K562 (cell line): ENCODE measurements around the gene PPIF. TPM values are rescaled to one million over a fixed set of nuclear protein-coding genes. Genes with fewer than 3 reads are reported as not detected.
A peak's percentile ranks its signal among the peaks of the same experiment; 100 is the strongest.

Source experiments
- FIP1L1 ChIP-seq: fragments of 200-400 bp; formaldehyde crosslinking; IDR thresholded peaks from 2 replicates; pipeline ENCODE4 v1.6.1; 2018; ENCODE audit warnings: mild to moderate bottlenecking, low read depth, low read length; ENCODE audit not compliant: poor library complexity, severe bottlenecking
- FOS ChIP-seq: IDR thresholded peaks from 3 replicates; pipeline ENCODE4 v1.6.1; 2011; ENCODE audit not compliant: insufficient read length; ENCODE audit errors: extremely low read depth
- NFIC ChIP-seq: fragments of 450-650 bp; IDR thresholded peaks from 2 replicates; pipeline ENCODE4 v1.6.1; 2017; ENCODE audit warnings: mild to moderate bottlenecking, inconsistent platforms
- PHF20 ChIP-seq: fragments of 450-650 bp; IDR thresholded peaks from 2 replicates; pipeline ENCODE4 v1.6.1; 2018; ENCODE audit not compliant: partially characterized antibody
- PURB ChIP-seq: sonication (generic); formaldehyde crosslinking; IDR thresholded peaks from 2 replicates; pipeline ENCODE4 v1.9.0; 2021; ENCODE audit warnings: low read depth, mild to moderate bottlenecking, missing genetic modification reagents
- RBM22 ChIP-seq: fragments of 200-400 bp; formaldehyde crosslinking; IDR thresholded peaks from 2 replicates; pipeline ENCODE4 v1.6.1; 2018; ENCODE audit warnings: low read length, low read depth; ENCODE audit not compliant: poor library complexity, severe bottlenecking
- TAF7 ChIP-seq: fragments of 450-650 bp; IDR thresholded peaks from 2 replicates; pipeline ENCODE4 v1.6.1; 2016; ENCODE audit warnings: missing genetic modification characterization, missing compliant biosample characterization
- ZKSCAN1 ChIP-seq: fragments of 150-350 bp; IDR thresholded peaks from 2 replicates; pipeline ENCODE4 v1.6.1; 2016; ENCODE audit warnings: low read depth, low read length
- ZNF146 ChIP-seq: IDR thresholded peaks from one replicate; pipeline ENCODE4 v1.6.1; 2018; ENCODE audit warnings: missing compliant biosample characterization; ENCODE audit not compliant: unreplicated experiment
- ZNF175 ChIP-seq: fragments of 200-800 bp; sonication (Bioruptor generic); IDR thresholded peaks from 2 replicates; pipeline ENCODE4 v1.6.1; 2016; ENCODE audit warnings: low read depth, mild to moderate bottlenecking, missing genetic modification characterization, missing compliant biosample characterization
- ZNF212 ChIP-seq: fragments of 450-650 bp; formaldehyde crosslinking; IDR thresholded peaks from 2 replicates; pipeline ENCODE4 v1.4.0; 2020; ENCODE audit warnings: mild to moderate bottlenecking
- ZNF384 ChIP-seq: IDR thresholded peaks from 2 replicates; pipeline ENCODE4 v1.6.1; 2012; ENCODE audit warnings: low read depth, low read length, improper control_type of control experiment
- ZNF551 ChIP-seq: fragments of 250-450 bp; sonication (Bioruptor Pico); IDR thresholded peaks from 2 replicates; pipeline ENCODE4 v1.5.0; 2021; ENCODE audit warnings: mild to moderate bottlenecking, moderate library complexity
- polyA plus RNA-seq, 8 experiments: library from polyadenylated mRNA; depleted of rRNA in 4 of 8; stranded (reverse) in 5 of 8; unstranded in 3 of 8; fragments of >200 nt; fragmentation: Nextera tagmentation in 2 of 8; fragmentation: Illumina TruSeq in 1 of 8; extraction: Ambion mirVana in 2 of 8; extraction: Trizol in 1 of 8; gene quantifications; 2 replicates each; pipeline versions ENCODE4 v1.2.1 to v1.2.3, GENCODE V29; 2011 to 2014; ENCODE audit warnings: inconsistent platforms in 1 of 8, missing spikeins in 1 of 8
- total RNA-seq, 7 experiments: library from RNA; depleted of rRNA in 6 of 7; stranded (reverse); fragments of >200 nt in 6 of 7; fragmentation: Illumina TruSeq in 2 of 7; extraction: Trizol in 2 of 7; gene quantifications; 2 replicates each; pipeline versions ENCODE4 v1.2.1 to v1.2.3, GENCODE V29; 2011 to 2021; ENCODE audit warnings: low replicate concordance in 1 of 7
- TF ChIP-seq, protein P1 (sequence below): fragments of 200-800 bp; sonication (Bioruptor generic); IDR thresholded peaks from 2 replicates; pipeline ENCODE4 v1.6.1; 2017; ENCODE audit warnings: missing genetic modification characterization, missing compliant biosample characterization
- TF ChIP-seq, protein P2 (sequence below): sonication (generic); formaldehyde crosslinking; IDR thresholded peaks from 2 replicates; pipeline ENCODE4 v1.8.0; 2022; ENCODE audit warnings: missing genetic modification reagents, mild to moderate bottlenecking, borderline replicate concordance
- TF ChIP-seq, protein P3 (sequence below), 2 experiments: fragments of 450-650 bp in 1 of 2; sonication (generic) in 1 of 2; formaldehyde crosslinking in 1 of 2; IDR thresholded peaks in 1 of 2; conservative IDR thresholded peaks in 1 of 2; 2 replicates each; pipeline versions ENCODE4 v1.6.1 to v1.8.1; 2016 to 2023; ENCODE audit warnings: mild to moderate bottlenecking in 2 of 2, moderate library complexity in 2 of 2, inconsistent platforms in 1 of 2, missing genetic modification reagents in 1 of 2

The PPIF gene
- total and polyA plus RNA-seq, 9 of the 15 experiments (the other 6 are each of a cell fraction or from before 2014, with no cell fraction given) = 40.9 to 287 (median 117) TPM

DNA sequence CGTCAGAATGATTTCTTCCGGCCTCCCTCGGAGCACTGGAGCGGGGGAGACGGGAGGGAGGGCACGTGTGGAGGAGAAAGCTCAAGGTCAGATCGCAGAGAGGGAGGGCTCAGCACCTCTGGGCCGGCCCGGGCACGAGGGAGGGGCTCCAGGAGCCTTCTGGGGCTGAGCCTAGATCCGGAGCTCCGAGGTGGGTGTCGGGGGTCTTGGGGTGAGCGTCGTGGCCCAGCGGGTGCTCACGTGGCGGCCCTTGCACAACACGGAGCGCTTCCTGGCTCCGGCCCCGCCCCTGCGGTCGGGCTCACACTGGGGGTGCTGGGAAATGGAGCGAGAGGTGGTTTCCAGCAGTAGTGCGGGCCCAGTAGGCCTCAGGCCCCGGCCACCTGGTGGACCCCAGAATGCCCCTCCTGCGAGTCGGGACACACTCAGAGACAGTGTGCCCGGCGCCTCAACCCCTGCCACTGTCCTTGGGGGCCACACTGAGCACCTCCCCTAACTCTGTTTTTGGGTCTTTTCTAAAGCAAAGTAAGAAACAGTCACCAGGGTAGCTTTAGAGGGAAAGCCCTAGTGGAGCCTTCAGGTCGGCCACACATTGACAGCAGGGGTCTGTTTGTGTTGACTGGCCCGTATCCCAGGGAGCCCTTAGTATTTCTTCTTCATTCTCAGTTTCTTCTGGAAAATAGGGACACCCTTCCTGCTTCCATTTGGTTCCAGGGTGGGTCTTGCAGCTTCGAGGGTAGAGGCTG lies 798 bp downstream of the PPIF start (continued):
- no peak for TF ChIP-seq PURB (CRISPR knock-in tag)
- TF ChIP-seq, protein P1, sequence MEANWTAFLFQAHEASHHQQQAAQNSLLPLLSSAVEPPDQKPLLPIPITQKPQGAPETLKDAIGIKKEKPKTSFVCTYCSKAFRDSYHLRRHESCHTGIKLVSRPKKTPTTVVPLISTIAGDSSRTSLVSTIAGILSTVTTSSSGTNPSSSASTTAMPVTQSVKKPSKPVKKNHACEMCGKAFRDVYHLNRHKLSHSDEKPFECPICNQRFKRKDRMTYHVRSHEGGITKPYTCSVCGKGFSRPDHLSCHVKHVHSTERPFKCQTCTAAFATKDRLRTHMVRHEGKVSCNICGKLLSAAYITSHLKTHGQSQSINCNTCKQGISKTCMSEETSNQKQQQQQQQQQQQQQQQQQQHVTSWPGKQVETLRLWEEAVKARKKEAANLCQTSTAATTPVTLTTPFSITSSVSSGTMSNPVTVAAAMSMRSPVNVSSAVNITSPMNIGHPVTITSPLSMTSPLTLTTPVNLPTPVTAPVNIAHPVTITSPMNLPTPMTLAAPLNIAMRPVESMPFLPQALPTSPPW = peak; percentile 67
- no peak for TF ChIP-seq ZNF175 (CRISPR knock-in tag)
- TF ChIP-seq TAF7 = no peak
- no peak; the same call in 1 of the 2 replicates for TF ChIP-seq NFIC
- no peak for TF ChIP-seq FOS
- peak; percentile 7 for TF ChIP-seq FIP1L1
- TF ChIP-seq ZNF384 = no peak
- peak; percentile 73 for TF ChIP-seq PHF20
- TF ChIP-seq ZKSCAN1 = no peak
- TF ChIP-seq, protein P2, sequence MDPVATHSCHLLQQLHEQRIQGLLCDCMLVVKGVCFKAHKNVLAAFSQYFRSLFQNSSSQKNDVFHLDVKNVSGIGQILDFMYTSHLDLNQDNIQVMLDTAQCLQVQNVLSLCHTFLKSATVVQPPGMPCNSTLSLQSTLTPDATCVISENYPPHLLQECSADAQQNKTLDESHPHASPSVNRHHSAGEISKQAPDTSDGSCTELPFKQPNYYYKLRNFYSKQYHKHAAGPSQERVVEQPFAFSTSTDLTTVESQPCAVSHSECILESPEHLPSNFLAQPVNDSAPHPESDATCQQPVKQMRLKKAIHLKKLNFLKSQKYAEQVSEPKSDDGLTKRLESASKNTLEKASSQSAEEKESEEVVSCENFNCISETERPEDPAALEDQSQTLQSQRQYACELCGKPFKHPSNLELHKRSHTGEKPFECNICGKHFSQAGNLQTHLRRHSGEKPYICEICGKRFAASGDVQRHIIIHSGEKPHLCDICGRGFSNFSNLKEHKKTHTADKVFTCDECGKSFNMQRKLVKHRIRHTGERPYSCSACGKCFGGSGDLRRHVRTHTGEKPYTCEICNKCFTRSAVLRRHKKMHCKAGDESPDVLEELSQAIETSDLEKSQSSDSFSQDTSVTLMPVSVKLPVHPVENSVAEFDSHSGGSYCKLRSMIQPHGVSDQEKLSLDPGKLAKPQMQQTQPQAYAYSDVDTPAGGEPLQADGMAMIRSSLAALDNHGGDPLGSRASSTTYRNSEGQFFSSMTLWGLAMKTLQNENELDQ = no peak
- no peak for TF ChIP-seq ZNF551 (CRISPR knock-in tag)
- TF ChIP-seq, protein P3, sequence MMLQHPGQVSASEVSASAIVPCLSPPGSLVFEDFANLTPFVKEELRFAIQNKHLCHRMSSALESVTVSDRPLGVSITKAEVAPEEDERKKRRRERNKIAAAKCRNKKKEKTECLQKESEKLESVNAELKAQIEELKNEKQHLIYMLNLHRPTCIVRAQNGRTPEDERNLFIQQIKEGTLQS (IDR thresholded peaks at IDR 0.05) = no peak
- TF ChIP-seq, protein P3 (CRISPR knock-in tag; conservative IDR thresholded peaks at IDR 0.05) = no peak
- no peak for TF ChIP-seq ZNF212 (CRISPR knock-in tag)
- TF ChIP-seq ZNF146 = no peak
- peak; percentile 91 for TF ChIP-seq RBM22
